ENCODE data around the gene LIPC.

GRCh38 chr15:58448331-58448730 lies 16.5 kb downstream of the LIPC start:
- TF ChIP-seq CTCF (conservative IDR thresholded peaks at IDR 0.05; ENCODE audit: low read depth, low read length) (no peak), EZH2 (IDR thresholded peaks at IDR 0.05; ENCODE audit: borderline replicate concordance, low read depth, low read length, poor library complexity, severe bottlenecking) (no peak)

Measured in A673 (cell line).